NCI-H2196 treated with DMSO at 0.1 percent for 48 hours (cell line): ENCODE measurements around the gene WIPF3.

ENCODE experiments used
- DNase-seq: peaks from one replicate; lab custom pipeline; 2025; ENCODE audit not compliant: unreplicated experiment; lab: John Stamatoyannopoulos, UW

WIPF3 gene

DNA sequence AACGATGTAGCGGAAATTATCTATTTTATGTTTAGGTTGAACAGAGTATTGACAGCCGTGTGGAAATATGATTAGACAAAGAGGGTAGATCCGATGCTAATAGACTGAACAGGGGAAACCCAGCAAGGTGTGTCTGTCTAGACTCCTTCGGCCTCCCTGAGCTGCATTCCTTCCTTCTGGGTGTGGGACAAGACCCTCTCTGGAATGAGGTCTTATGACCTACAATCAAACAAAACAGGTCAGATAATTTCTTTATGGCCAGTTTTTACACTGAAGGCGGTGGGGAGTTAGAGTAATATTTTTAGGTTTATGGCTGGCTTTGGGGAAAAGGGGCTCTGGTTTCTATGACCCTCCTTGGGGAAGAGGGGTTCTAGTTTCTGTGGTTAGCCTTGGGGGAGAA lies 41.2 kb downstream of the WIPF3 start:
- no peak for DNase-seq

DNA sequence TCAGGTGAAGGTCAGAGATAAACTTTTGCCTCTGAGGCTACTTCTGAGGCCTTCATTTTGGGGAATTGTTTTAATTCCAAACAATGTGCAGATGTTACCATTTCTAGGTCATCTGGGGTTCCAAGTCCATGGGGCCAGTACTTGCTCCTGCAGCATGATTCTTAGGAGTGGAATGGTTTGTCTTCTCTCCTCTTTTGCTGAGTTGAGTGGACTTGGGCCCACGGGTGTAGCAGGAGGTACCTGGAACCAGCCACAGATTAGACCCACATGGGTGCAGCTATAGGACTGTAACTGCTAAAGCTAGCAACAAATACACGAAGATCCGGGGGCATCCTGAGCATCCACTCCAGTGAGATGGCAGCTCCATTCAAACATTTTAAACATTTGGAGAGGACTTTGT lies 41.6 kb downstream of the WIPF3 start:
- DNase-seq: no peak

DNA sequence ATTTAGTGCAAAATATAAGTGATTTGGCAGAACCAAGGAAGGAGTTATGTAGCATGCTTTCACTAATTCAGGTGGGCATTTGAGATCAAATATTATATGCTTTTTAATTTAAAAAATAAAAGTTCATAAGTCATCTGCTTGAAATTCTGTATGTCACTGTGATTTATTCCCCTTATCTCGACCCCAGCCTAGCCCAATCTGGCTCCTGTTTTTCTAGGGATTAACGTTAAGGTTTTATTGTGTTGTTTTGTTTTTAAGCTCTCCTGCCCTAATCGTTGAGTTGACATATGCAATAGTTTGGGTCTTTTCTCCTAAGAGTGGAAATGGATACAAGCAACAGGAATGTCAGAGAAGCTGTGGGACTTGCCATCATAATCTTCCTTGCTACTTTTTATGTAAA lies 42.6 kb downstream of the WIPF3 start:
- DNase-seq: no peak

DNA sequence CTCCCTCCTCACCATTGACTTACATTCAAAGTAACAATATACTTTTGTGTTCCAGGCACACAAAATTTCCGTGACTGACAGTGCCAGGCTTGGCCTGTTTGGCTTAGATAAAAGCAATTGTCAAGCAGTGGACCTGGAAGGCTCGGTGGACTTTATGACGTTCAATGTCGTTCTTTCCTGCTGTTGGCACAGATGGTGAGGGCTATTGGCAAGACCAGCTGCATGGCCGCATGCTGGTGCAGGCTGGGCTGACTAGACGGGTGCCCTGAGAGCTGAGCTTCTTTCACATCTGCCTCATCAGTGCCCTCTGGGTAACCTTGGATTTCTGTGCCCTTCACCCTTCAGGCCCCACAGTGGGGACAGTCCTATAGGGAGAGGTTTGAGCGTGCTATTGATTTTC lies 45.2 kb downstream of the WIPF3 start:
- DNase-seq: no peak

DNA sequence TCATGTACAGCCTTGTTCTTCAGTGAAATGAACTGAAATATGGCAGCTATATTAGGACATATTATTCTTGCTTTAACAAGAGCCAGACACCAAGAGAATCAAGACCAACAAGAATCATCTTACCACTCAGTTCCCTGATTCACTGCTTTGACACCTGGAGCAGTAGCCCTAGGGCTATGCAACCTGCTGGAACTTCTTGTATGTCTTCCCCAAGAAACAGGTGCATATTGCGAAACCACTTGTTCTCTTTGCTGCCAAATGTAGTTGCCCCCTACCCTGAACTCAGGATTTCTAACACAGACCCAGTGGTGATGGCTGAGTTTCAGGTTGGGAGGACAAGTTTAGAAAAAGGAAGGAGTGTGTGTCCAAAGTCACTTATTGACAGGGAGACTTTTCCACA lies 46.1 kb downstream of the WIPF3 start:
- DNase-seq: no peak

DNA sequence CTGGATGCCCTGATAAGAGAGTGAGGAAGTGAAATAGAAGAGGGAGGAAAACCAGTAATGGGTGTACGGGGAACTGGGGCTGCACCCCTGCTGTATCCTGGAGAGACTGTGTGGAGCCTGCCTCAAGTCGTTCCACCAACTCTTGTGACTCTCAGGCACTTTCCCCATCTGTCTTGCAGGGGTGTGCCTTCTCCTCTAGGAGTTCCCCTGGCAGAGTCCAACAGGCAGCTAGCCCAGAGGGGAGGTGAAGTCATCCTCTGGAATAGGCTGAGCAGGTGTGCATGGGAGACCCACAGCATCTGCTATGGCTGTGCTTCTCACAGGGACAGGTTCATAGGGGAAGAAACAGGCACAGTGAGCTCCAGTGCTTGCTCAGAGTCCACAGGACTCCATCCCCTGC lies 46.8 kb downstream of the WIPF3 start:
- DNase-seq: peak; percentile 63

DNA sequence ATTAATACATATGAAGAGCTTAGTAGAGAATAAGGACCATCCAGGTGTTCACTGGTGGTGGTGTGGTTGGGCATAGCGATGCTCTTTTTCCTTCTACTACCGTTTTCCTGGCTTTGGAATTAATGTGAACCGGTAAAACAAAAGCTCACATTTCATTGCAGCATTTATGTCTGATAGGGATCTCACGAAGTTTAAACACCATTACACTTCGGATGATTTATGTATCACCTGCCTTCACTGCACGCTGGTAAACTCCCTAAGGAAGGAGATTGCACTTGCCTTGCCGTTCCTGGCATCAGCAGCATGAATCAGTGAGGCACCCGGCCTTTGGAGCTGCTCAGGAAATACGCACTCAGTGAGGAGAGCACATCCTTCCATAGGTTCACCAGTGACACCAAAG lies 47.5 kb downstream of the WIPF3 start:
- peak; percentile 22 for DNase-seq

DNA sequence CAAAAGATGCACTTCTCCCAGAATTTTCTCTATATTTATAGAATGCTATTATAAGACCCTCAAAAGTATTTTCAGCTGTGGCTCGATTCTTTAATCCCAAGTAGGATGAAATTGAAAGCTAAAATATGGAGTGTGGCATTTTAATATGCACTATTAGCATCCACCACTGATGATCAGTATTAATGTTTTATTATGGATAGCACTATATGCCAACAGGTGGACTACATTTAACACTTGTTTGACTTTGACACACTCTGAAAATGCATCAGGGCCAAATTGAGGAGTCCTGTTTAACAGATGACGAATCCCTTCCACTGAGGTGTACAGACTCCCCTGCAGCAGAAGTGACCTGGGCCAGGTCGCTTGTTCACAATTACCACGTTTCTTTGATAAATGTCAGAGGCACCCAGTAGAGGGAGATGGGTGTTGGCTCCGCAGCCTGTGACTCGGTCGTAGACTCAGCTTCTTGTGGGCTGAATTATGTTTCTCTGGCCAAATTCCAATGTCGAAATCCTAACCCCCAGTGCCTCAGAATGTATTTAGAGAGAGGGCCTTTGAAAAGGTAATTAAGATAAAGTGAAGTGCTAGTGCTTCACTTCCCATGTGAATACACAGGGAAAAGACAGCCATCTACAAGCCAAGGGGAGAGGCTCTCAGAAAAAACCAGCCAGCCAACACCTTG lies 48.1 kb downstream of the WIPF3 start:
- DNase-seq: no peak

DNA sequence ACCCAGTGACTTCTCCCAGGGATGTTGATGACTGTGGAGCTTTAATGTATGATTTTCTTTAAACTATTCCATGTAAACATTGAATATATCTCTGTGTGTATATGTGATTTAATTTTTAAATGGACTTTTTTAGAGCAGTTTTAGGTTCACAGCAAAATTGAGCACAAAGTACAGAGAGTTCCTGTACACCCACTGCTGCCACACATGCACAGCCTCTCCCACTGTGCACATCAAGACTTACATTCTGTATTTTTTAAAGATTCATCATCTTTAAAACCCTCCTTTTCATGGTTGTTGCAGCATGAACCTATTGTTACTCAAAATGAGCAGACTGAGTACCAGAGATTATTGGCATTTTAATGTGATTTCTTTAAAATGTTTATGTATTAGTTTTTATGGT lies 51.3 kb downstream of the WIPF3 start:
- no peak for DNase-seq

DNA sequence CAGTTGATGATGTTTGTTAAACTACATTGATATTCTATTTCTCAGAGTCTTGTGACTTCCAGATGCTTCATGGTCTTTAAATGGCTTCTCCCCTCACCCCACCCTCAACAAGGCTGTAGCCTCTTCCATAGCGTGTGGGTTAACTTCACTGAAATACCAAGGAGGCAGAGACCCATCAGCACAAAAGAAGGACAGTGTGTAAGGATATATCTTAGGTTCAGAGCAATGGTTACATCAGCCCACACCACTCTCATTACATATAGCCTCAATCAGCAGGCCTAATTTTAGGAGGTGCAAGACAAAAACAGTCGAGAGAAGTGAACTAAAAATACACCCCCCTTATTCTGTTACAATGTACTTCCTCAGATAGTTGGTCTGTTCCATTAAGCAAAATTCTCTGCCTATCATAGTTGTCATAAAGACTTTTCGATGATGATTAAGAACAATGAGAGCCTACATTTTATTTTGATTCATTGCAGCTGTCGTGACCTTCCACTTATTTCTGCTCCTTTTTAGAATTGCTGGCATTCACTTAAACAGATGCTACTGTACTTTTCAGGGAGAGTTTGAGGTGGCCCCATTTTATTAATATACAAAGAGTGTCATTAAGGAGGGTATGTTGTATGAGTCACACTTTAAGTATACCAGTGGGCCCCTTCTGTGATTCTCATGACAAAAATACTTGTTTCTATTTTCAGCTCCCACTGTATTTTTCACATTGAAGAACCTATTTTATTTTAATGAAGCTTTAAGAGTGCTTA lies 52.1 kb downstream of the WIPF3 start:
- DNase-seq: no peak

DNA sequence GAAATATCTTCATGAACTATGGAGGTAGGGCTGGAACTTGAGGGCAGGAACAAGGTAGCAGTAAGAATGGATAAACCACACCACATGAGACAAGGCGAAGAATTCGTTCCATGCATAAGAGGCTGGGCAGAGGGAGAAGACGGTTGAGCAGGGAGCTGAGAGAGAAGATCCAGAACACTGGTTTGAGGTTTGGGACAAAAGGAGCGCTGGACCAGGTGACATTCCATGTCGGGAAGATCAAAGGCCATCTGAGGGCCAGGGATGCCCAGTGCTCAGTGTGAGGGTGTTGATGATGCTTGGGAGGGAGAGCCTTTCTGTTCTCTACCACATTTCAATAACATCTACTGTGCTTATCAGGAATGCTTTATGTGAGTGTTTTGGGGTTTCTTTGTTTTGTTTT lies 52.8 kb downstream of the WIPF3 start:
- DNase-seq: no peak

DNA sequence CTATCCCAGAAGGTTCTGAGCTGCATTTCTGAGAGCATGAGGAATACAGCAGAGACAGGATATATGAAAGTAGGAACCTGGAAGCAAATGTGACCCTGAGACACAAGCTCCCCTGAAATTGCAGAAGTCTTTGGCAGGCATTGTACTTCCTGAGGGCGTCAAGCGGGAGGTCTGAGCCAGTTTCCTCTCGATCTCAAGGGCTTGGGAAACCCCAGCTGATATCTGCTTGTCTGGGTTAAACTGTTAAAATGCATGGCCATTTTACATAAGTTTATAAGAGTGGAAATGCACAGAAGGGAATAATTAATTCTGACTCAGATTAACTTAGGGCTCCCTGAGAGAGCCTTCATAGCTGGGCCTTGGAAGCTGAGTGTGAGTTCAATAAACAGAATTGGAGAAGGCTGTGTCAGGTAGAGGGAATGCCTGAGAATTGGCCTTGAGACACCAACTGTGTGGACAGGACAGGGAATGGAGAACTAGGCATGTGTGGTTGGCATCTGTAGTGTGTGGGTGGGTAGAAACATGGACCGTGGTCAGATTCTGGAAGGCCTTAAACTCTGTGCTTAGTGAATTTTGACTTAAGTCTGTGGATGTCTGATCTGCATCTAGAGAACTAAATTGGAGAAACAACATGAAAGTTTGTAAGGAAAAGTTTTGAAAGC lies 53.3 kb downstream of the WIPF3 start:
- DNase-seq: no peak

DNA sequence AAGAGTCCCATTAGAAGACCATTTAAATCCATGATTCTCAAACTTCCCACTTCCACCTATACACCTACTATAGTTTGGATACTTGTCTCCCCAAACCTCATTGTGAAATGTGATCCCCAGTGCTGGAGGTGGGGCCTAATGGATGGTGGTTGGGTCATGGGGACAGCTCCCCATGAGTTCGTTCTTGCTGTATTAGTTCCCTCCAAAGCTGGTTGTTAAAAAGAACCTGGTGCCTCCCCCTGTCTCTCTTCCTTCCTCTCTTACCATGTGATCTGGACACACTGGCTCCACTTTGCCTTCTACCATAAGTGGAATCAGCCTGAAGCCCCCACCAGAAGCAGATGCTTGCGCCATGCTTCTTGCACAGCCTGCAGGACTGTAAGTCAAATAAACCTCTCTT lies 53.9 kb downstream of the WIPF3 start:
- DNase-seq: no peak

DNA sequence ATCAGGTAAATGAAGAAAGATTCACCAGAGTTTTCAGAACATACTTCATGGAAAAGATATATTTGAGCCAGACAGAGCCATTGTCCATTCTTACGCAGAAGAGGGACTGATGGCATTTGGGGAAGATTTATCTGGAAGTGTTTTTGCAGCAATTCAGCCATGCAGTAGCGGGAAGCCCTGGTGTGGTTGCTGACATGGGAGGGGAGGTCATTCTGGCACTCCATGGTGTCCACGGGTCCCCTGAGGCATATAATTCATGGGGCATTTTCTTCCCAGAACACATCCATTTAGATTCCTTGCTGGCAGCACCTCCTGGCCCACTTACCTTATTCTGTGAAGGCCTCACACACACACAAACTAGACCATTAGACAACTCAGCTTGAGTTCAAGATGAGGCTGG lies 55.6 kb downstream of the WIPF3 start:
- DNase-seq: no peak

DNA sequence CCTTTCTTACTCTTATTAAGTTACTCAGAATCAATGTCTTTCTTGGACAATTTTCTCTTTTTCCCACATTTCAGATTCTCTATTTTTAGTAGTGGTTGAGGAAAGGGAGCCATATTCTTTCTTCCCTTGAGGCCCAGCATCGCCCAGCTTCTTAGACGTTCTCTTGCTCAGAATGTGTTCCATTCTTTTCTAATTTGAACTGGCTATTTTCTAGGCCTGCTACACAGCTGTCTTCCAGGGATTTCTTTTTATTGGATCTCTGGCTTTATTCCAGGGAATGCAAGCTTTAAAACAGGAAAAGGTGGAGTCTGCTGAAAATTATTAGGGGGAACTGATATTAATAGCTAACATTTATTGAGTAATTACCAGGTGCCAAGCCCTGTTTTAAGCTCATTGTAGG lies 58.3 kb downstream of the WIPF3 start:
- no peak for DNase-seq

DNA sequence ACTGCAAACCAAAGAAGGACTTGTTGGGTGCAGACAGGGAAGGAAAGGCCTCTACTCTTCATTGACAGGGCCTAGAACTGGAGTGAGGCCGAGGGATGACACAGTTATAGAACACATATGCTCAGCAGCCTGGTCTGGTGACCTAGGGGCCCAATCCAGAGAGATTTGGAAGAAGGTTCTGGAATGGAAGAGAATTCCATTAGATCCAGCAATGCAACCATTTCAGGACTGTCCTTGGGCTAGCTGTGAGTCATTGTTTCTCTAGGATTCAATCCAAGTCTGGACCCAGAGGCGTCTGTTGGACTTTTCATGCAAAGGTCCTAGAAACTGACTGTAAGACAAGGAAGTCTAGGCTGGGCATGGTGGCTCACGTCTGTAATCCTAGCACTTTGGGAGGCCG lies 59.2 kb downstream of the WIPF3 start:
- DNase-seq: no peak

DNA sequence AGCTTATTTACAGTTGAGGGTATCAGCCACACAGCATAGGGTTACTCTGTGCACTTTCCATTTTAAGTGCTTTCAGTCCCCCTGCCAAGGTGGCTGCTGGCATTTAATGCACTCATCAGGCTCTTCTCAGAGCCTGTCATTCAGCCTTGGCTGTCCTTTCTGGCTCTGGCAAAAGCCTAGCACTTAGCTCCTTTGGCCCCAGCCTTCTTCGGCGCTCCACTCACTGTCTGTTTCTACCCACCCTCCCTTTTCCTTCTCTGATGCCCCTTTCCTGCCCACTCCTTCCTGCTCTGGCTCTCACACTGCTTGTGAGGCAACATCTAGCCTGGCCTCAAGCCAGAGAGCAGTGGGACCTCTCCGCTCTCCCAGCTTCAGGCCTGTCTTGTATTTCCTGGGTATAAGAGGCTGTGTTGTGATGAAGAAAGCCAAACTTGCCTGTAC lies 60.2 kb downstream of the WIPF3 start:
- DNase-seq: peak; percentile 7

DNA sequence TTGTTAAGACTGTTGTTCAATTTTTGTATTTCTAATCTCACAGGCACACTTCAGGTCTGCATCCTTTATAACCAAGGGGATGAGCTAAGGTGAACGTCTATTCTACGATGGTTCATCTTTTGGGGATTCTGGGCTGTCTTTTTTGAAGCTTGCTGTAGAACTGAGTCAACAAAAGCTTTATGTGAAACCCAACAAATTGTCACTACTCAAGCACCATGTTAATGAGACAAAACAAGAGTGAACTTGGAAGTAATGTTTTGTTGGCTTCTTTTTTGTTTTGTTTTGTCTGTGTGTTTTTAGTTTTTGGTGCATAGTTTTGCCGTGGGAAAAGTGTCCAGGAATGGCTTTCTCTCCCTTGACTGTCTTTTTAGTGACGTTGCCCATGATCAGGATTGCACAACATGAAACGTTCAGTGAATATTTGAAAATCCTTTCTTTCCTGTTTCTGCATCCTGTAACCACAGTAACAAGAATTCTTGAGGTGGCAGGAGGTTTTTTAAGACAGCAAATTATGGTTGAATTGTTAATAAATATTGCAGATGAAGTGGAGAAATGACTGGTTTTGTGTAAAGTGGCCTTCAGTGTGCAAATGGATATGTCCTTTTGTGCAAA lies 65.6 kb downstream of the WIPF3 start:
- DNase-seq: no peak

DNA sequence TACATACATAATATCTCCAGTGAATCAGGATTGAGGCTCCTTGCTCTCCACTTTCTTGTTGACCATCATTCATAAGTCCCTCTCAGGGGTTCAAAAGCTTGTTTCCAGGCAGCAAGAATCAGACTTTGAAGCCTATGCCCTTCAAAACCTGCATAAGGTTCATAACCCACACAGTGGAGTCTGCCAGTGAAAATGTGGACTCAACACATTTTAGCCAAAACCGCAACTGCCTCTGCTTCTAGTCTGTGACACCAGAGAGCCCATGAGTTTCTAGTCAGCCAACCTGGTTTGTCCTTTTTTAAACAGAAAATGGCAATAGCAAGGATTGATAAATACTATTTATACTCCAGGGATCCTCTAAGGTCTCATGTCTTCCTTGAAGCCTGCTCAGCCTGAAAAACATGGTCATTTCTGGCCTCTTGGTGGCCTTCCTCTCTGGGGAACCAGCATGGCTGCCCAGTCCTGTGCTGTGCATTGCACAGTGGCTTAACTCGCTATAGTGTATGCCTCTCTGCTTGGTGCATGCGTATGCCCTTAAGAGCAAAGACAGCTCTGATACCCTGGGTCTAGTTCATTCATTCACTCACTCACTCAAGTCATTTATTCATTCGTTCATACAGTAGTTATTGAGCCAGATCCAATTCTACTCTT lies 67.5 kb downstream of the WIPF3 start:
- DNase-seq: no peak

DNA sequence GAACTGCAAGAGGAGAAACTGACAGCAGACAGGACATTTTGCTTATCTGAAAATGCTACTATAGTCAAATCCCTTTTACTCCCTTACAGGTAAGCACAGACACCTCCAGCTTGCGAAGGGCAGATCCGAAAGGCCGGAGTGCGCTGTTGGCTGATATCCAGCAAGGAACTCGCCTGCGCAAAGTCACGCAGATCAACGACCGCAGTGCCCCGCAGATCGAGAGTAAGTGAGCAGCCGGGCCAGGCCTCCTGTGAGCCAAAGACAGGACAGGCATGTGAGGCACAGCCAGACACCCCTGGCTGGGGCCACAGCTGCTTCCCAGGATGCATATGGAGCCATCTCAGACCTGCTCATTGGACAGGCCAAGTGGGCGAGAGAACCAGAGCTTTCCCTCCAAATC lies 69.4 kb downstream of the WIPF3 start:
- DNase-seq: no peak

DNA sequence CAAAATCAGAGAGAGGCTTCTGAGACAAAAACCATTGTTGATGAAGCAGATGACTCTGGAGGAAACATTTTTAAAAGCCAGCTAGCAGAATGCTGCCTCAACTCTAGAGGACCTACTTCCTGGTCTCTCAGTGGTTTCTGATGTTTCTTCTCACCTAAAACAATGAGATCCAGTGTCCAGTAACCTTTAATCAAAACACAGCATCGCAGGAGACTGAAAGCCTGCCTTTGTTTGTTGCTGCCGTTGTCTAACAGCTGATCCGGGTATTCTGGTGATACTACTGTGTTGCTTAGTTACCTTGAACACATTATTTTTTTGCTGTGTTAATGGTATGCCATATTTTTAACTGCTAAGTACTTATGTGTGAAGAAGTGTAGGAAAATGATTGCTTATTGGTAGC lies 70.9 kb downstream of the WIPF3 start:
- peak; percentile 41 for DNase-seq
